MM.1S (cell line): ENCODE data around the gene NEURL1.

Source experiments
- DNase-seq: peaks from one replicate; pipeline ENCODE4 v3.0.0-alpha.2; 2015
- H2AFZ ChIP-seq: fragments of 300-600 bp; sonication (generic); 2 replicates; pipeline ENCODE4 v1.6.0; 2016; ENCODE audit warnings: antibody characterized with exemption, low read length
- H3F3A ChIP-seq: fragments of 300-600 bp; sonication (generic); 2 replicates; pipeline ENCODE4 v1.6.1; 2016; ENCODE audit warnings: mild to moderate bottlenecking, antibody characterized with exemption, low read length, moderate library complexity, mixed read lengths; ENCODE audit not compliant: insufficient read depth
- H3K27ac ChIP-seq: fragments of 300-600 bp; sonication (generic); 2 replicates; pipeline ENCODE4 v1.5.1; 2016; ENCODE audit warnings: mild to moderate bottlenecking, low read length
- H3K27me3 ChIP-seq: fragments of 300-600 bp; sonication (generic); replicated peaks from 2 replicates; pipeline ENCODE4 v1.6.0; 2016; ENCODE audit warnings: low read length; ENCODE audit not compliant: insufficient read depth
- H3K36me3 ChIP-seq: fragments of 300-600 bp; sonication (generic); replicated peaks from 2 replicates; pipeline ENCODE4 v1.6.1; 2016; ENCODE audit warnings: mild to moderate bottlenecking, low read length, mixed read lengths; ENCODE audit not compliant: insufficient read depth
- H3K4me1 ChIP-seq: fragments of 300-600 bp; sonication (generic); 2 replicates; pipeline ENCODE4 v1.6.1; 2016; ENCODE audit warnings: low read length, mixed read lengths
- H3K4me2 ChIP-seq: fragments of 300-600 bp; sonication (generic); 2 replicates; pipeline ENCODE4 v1.6.0; 2016; ENCODE audit warnings: low read depth, low read length
- H3K4me3 ChIP-seq: fragments of 300-600 bp; sonication (generic); 2 replicates; pipeline ENCODE4 v1.5.1; 2016; ENCODE audit warnings: low read length, mixed read lengths
- H3K79me2 ChIP-seq: fragments of 300-600 bp; sonication (generic); 2 replicates; pipeline ENCODE4 v1.6.1; 2016; ENCODE audit warnings: mixed run types, low read length, mixed read lengths
- H3K9ac ChIP-seq: fragments of 300-600 bp; sonication (generic); 2 replicates; pipeline ENCODE4 v1.6.1; 2016; ENCODE audit warnings: low read length, mixed read lengths
- H3K9me2 ChIP-seq: fragments of 300-600 bp; sonication (generic); replicated peaks from 2 replicates; pipeline ENCODE4 v1.6.1; 2016; ENCODE audit warnings: mild to moderate bottlenecking, low read length, mixed read lengths; ENCODE audit not compliant: insufficient read depth
- H3K9me3 ChIP-seq: fragments of 300-600 bp; sonication (generic); replicated peaks from 2 replicates; pipeline ENCODE4 v1.6.1; 2016; ENCODE audit warnings: mild to moderate bottlenecking, low read length, mixed read lengths; ENCODE audit not compliant: insufficient read depth
- H4K20me1 ChIP-seq: fragments of 300-600 bp; sonication (generic); 2 replicates; pipeline ENCODE4 v1.6.1; 2016; ENCODE audit warnings: mild to moderate bottlenecking, low read length, moderate library complexity, mixed read lengths; ENCODE audit not compliant: insufficient read depth
- CTCF ChIP-seq: fragments of 300-600 bp; sonication (generic); IDR thresholded peaks from 2 replicates; pipeline ENCODE4 v1.5.1; 2016; ENCODE audit warnings: antibody characterized with exemption, low read length, mixed read lengths
- EZH2 ChIP-seq: fragments of 300-600 bp; sonication (generic); optimal IDR thresholded peaks from 2 replicates; pipeline ENCODE3; 2017; ENCODE audit warnings: low read depth, mild to moderate bottlenecking, antibody characterized with exemption, low read length, mixed read lengths
- EZH2phosphoT487 ChIP-seq: fragments of 300-600 bp; sonication (generic); IDR thresholded peaks from 2 replicates; pipeline ENCODE4 v1.6.1; 2018; ENCODE audit warnings: antibody characterized with exemption, low read length

The NEURL1 gene

DNA sequence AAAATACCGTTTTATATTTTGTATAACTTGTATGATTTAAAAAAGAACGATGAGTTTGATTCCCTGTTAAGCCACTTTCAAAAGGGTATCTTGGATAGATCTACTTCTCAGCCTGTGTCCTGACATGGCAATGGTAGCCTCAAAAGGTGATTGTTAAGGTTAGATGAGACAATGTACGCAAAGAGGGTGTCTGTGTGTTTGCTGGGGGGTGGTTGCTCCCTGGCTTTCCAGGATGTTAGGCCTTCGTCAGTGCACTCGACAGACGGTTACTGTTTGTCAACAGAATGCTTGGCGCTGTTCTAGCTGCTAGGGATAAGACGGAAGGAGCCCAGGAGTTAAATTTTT is 90.3 kb downstream of the NEURL1 start:
- H3K4me2 ChIP-seq: no peak overlapping the region
- no peaks in the 10 kb centered on the region for H4K20me1 ChIP-seq

GRCh38 chr10:103584216-103585010 is 90.9 kb downstream of the NEURL1 start:
- H3K9me3 ChIP-seq: no peaks in the 10 kb centered on the region
- H3K27me3 ChIP-seq: no peaks in the 10 kb centered on the region
- H4K20me1 ChIP-seq: no peaks in the 10 kb centered on the region
- H3K27ac ChIP-seq: no peak overlapping the region
- H2AFZ ChIP-seq: no peak overlapping the region
- peak; percentile 14 for DNase-seq
- H3K9ac ChIP-seq: no peak overlapping the region
- no peak overlapping the region for H3K4me3 ChIP-seq
- no peaks in the 10 kb centered on the region for H3F3A ChIP-seq
- no peak for TF ChIP-seq EZH2
- TF ChIP-seq CTCF: no peak
- no peak for TF ChIP-seq EZH2phosphoT487
- no peaks in the 10 kb centered on the region for H3K9me2 ChIP-seq
- H3K4me1 ChIP-seq: peaks cover 9% of the 10 kb centered on the region
- H3K4me2 ChIP-seq: no peak overlapping the region
- no peaks in the 10 kb centered on the region for H3K79me2 ChIP-seq
- no peaks in the 10 kb centered on the region; the same call in 1 of the 2 replicates for H3K36me3 ChIP-seq

More for the DNA sequence above, 90.3 kb downstream of the NEURL1 start:
- Histone ChIP-seq H3K9ac (no peak overlapping the region), H3K27ac (no peak overlapping the region), H2AFZ (no peak overlapping the region), H3F3A (peaks cover 4% of the 10 kb centered on the region; the same call in 1 of the 2 replicates), H3K79me2 (no peaks in the 10 kb centered on the region), H3K9me2 (no peaks in the 10 kb centered on the region), H3K36me3 (no peaks in the 10 kb centered on the region; the same call in 1 of the 2 replicates), H3K9me3 (no peaks in the 10 kb centered on the region), H3K27me3 (no peaks in the 10 kb centered on the region), H3K4me3 (no peak overlapping the region), H3K4me1 (peaks cover 15% of the 10 kb centered on the region)
- DNase-seq: no peak
- TF ChIP-seq EZH2 (no peak), CTCF (no peak), EZH2phosphoT487 (no peak)

DNA sequence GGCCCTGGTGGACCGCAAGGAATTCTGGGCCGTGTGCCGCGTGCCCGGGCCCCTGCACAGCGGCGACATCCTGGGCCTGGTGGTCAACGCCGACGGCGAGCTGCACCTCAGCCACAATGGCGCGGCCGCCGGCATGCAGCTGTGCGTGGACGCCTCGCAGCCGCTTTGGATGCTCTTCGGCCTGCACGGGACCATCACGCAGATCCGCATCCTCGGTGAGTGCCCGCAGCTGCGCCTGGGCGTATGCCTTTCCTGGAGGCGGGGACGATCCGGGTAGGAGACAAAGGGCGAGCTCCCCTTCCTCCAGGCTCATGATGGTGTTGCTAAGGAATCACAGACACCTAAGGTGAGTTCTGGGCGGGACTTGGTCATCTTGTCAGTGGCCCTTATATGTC is 91.5 kb downstream of the NEURL1 start:
- Histone ChIP-seq H3K4me2 (no peak overlapping the region), H3K9me3 (no peaks in the 10 kb centered on the region), H3F3A (no peaks in the 10 kb centered on the region), H2AFZ (no peak overlapping the region), H4K20me1 (no peaks in the 10 kb centered on the region), H3K27me3 (no peaks in the 10 kb centered on the region), H3K9ac (no peak overlapping the region), H3K36me3 (no peaks in the 10 kb centered on the region; the same call in 1 of the 2 replicates), H3K4me3 (no peak overlapping the region), H3K9me2 (no peaks in the 10 kb centered on the region), H3K27ac (no peak overlapping the region), H3K4me1 (0 out of 2 replicates have a peak, but pooled peaks cover 7% of the 10 kb centered on the region), H3K79me2 (no peaks in the 10 kb centered on the region)
- TF ChIP-seq CTCF (no peak), EZH2 (no peak), EZH2phosphoT487 (no peak)
- DNase-seq: no peak
